Caco-2 (cell line): ENCODE measurements around the gene BBS12. TPM values are rescaled to one million over a fixed set of nuclear protein-coding genes. Genes with fewer than 3 reads are reported as not detected.

ENCODE experiments used
- BruUV-seq: library from RNA; stranded (reverse); fragments of 400-500 nt; replicated peaks from 2 replicates; lab custom pipeline; 2021; lab: Mats Ljungman, UMichigan
- CTCF ChIA-PET: fragments of 300-600 bp; sonication (Branson Sonifier 250); formaldehyde crosslinking; loops from one replicate; lab custom pipeline; 2022; ENCODE audit warnings: antibody characterized with exemption; lab: Charles Lee
- POLR2A ChIA-PET: fragments of 300-600 bp; sonication (Branson Sonifier 250); formaldehyde crosslinking; loops from one replicate; lab custom pipeline; 2022; ENCODE audit warnings: antibody characterized with exemption; lab: Charles Lee
- DNase-seq, 2 experiments: peaks; one replicate each; pipeline versions ENCODE4 v3.0.0 to v3.0.0-alpha.2; 2020 to 2022
- H3K27me3 ChIP-seq: replicated peaks from 2 replicates; pipeline ENCODE4 v1.6.0; 2011; ENCODE audit warnings: low read length; ENCODE audit not compliant: control insufficient read depth, insufficient read depth
- H3K36me3 ChIP-seq: 2 replicates; pipeline ENCODE4 v1.5.1; 2011; ENCODE audit warnings: low read length; ENCODE audit not compliant: control insufficient read depth, insufficient read depth
- H3K4me1 ChIP-seq: fragments of 250-450 bp; sonication (Bioruptor Pico); 2 replicates; pipeline ENCODE4 v1.5.1; 2020; ENCODE audit warnings: mild to moderate bottlenecking
- H3K4me3 ChIP-seq: 2 replicates; pipeline ENCODE4 v1.5.1; 2011; ENCODE audit warnings: low read depth, mild to moderate bottlenecking, control low read depth, low read length
- H3K9me3 ChIP-seq: fragments of 250-450 bp; sonication (Bioruptor Pico); 2 replicates; pipeline ENCODE4 v1.5.1; 2020; ENCODE audit warnings: mild to moderate bottlenecking, moderate library complexity
- H3K27ac Mint-ChIP-seq: one replicate; pipeline ENCODE4 v1.8.0; 2022; ENCODE audit warnings: mixed read lengths; ENCODE audit not compliant: unreplicated experiment
- H3K27me3 Mint-ChIP-seq: one replicate; pipeline ENCODE4 v1.8.0; 2022; ENCODE audit warnings: mixed read lengths; ENCODE audit not compliant: insufficient read depth, unreplicated experiment
- H3K36me3 Mint-ChIP-seq: one replicate; pipeline ENCODE4 v1.8.0; 2022; ENCODE audit warnings: mild to moderate bottlenecking, mixed read lengths; ENCODE audit not compliant: insufficient read depth, unreplicated experiment
- H3K4me1 Mint-ChIP-seq: one replicate; pipeline ENCODE4 v1.8.0; 2022; ENCODE audit warnings: low read depth, mixed read lengths; ENCODE audit not compliant: unreplicated experiment
- H3K4me3 Mint-ChIP-seq: one replicate; pipeline ENCODE4 v1.8.0; 2022; ENCODE audit warnings: mild to moderate bottlenecking, moderate library complexity, mixed read lengths; ENCODE audit not compliant: unreplicated experiment
- H3K9me3 Mint-ChIP-seq: one replicate; pipeline ENCODE4 v1.8.0; 2022; ENCODE audit warnings: mixed read lengths; ENCODE audit not compliant: unreplicated experiment
- CTCF ChIP-seq, 2 experiments: fragments of 200-600 bp in 1 of 2; IDR thresholded peaks; 1 replicate in 1 of 2; 2 replicates in 1 of 2; pipeline versions ENCODE4 v1.5.1 to v1.8.0; 2011 to 2022; ENCODE audit warnings: antibody characterized with exemption in 1 of 2, control low read depth in 1 of 2, inconsistent platforms in 1 of 2, low read depth in 1 of 2, low read length in 1 of 2, mild to moderate bottlenecking in 1 of 2, moderate library complexity in 1 of 2; ENCODE audit not compliant: insufficient read depth in 1 of 2, severe bottlenecking in 1 of 2, unreplicated experiment in 1 of 2
- intact Hi-C: fragments of 100-400 bp; cut with micrococcal nuclease; formaldehyde crosslinking; loops from one replicate; pipeline ENCODE4 v1.10.0; 2022; ENCODE audit not compliant: unreplicated experiment
- total RNA-seq: library from RNA; stranded (reverse); gene quantifications from 2 replicates; pipeline ENCODE4 v1.2.3, GENCODE V29; 2022

Gene BBS12
- total RNA-seq, 1 experiment from 2014 or later = 2.7 TPM

GRCh38 chr4:122787940-122788339 lies 55.4 kb downstream of the BBS12 start:
- Histone ChIP-seq H3K4me3 (no peak overlapping the region), H3K27me3 (no peaks in the 10 kb centered on the region), H3K4me1 (0 out of 2 replicates have a peak, but pooled peaks cover 12% of the 10 kb centered on the region), H3K36me3 (no peaks in the 10 kb centered on the region), H3K9me3 (no peaks in the 10 kb centered on the region)
- H3K36me3 Mint-ChIP-seq = no peaks in the 10 kb centered on the region
- BruUV-seq = no TSS peak
- TF ChIP-seq CTCF (IDR thresholded peaks at IDR 0.05; ENCODE audit: insufficient read depth in 1 of 2, low read depth in 1 of 2, low read length in 1 of 2, severe bottlenecking in 1 of 2, unreplicated experiment in 1 of 2) = no peak
- no peak overlapping the region for H3K27ac Mint-ChIP-seq
- H3K4me3 Mint-ChIP-seq = no peak overlapping the region
- POLR2A ChIA-PET = no interaction called here
- H3K9me3 Mint-ChIP-seq = peaks cover 10% of the 10 kb centered on the region
- DNase-seq = no peak
- CTCF ChIA-PET = no interaction called here
- H3K27me3 Mint-ChIP-seq = peaks cover 2% of the 10 kb centered on the region
- peaks cover 10% of the 10 kb centered on the region for H3K4me1 Mint-ChIP-seq
- intact Hi-C loops = no loop called here

- Histone ChIP-seq H3K27me3 (no peaks in the 10 kb centered on the region), H3K4me3 (no peak overlapping the region), H3K4me1 (0 out of 2 replicates have a peak, but pooled peaks cover 3% of the 10 kb centered on the region), H3K36me3 (no peaks in the 10 kb centered on the region), H3K9me3 (no peaks in the 10 kb centered on the region)
- CTCF ChIA-PET = interaction anchor here (0.6 to 0.7 kb wide), 2 partner anchors 31 to 126 kb away, joined by 3 read pairs; no protein-coding TSS in a partner anchor
- Mint-ChIP-seq H3K36me3 (no peaks in the 10 kb centered on the region), H3K9me3 (peaks cover 10% of the 10 kb centered on the region), H3K27me3 (peaks cover 2% of the 10 kb centered on the region), H3K27ac (no peak overlapping the region), H3K4me1 (no peaks in the 10 kb centered on the region), H3K4me3 (no peak overlapping the region)
- POLR2A ChIA-PET = no interaction called here
- no TSS peak for BruUV-seq
- DNase-seq = no peak
- no peak for TF ChIP-seq CTCF (IDR thresholded peaks at IDR 0.05; ENCODE audit: insufficient read depth in 1 of 2, low read depth in 1 of 2, low read length in 1 of 2, severe bottlenecking in 1 of 2, unreplicated experiment in 1 of 2)
- intact Hi-C loops = no loop called here
These were observed 56.4 kb downstream of the BBS12 start for GRCh38 chr4:122788935-122789334.

GRCh38 chr4:122793811-122794210 lies 61.3 kb downstream of the BBS12 start:
- H3K27ac Mint-ChIP-seq = no peak overlapping the region
- CTCF ChIA-PET = no interaction called here

More at GRCh38 chr4:122793811-122794210, 61.3 kb downstream of the BBS12 start:
- Histone ChIP-seq H3K36me3 (no peaks in the 10 kb centered on the region), H3K4me1 (no peaks in the 10 kb centered on the region), H3K9me3 (no peaks in the 10 kb centered on the region), H3K27me3 (no peaks in the 10 kb centered on the region), H3K4me3 (no peak overlapping the region)
- TF ChIP-seq CTCF (IDR thresholded peaks at IDR 0.05; ENCODE audit: insufficient read depth in 1 of 2, low read depth in 1 of 2, low read length in 1 of 2, severe bottlenecking in 1 of 2, unreplicated experiment in 1 of 2) = no peak
- no peaks in the 10 kb centered on the region for H3K36me3 Mint-ChIP-seq
- POLR2A ChIA-PET = no interaction called here
- H3K9me3 Mint-ChIP-seq = no peaks in the 10 kb centered on the region
- intact Hi-C loops = no loop called here
- no peak for DNase-seq
- BruUV-seq = no TSS peak
- no peak overlapping the region for H3K4me3 Mint-ChIP-seq
- no peaks in the 10 kb centered on the region for H3K4me1 Mint-ChIP-seq
- H3K27me3 Mint-ChIP-seq = peaks cover 2% of the 10 kb centered on the region

Other genes starting within 250 kb of the BBS12 start
- not detected in 2 replicates for gene IL21, start 111.6 kb upstream of the BBS12 start, total RNA-seq
- 0.19 and 0.20 TPM in 2 replicates for gene FGF2, start 94.1 kb downstream of the BBS12 start, total RNA-seq
- 5.3 and 5.7 TPM in 2 replicates for gene NUDT6, start 189.9 kb downstream of the BBS12 start, total RNA-seq